Neural cell (in vitro differentiated cells): ENCODE measurements around the gene TEX22. TPM values are rescaled to one million over a fixed set of nuclear protein-coding genes. Genes with fewer than 3 reads are reported as not detected.

Experiments
- H2AFZ ChIP-seq: fragments of 200-600, 300-800 bp; sonication (generic), shearing (Covaris generic); 2 replicates; pipeline ENCODE4 v1.6.0; 2014; ENCODE audit warnings: low read depth, mild to moderate bottlenecking, antibody characterized with exemption, low read length, moderate library complexity
- H3F3A ChIP-seq: fragments of 200-600 bp; shearing (Covaris generic); 2 replicates; pipeline ENCODE4 v1.6.1; 2016; ENCODE audit warnings: mild to moderate bottlenecking, moderate library complexity, mixed read lengths, antibody characterized with exemption, low read length; ENCODE audit not compliant: insufficient read depth, poor library complexity, severe bottlenecking
- H3K27ac ChIP-seq: fragments of 200-600, 300-800 bp; sonication (generic), shearing (Covaris generic); 2 replicates; pipeline ENCODE4 v1.5.1; 2014; ENCODE audit warnings: mild to moderate bottlenecking, low read length, moderate library complexity
- H3K27me3 ChIP-seq: fragments of 300-800, 200-600 bp; sonication (generic), shearing (Covaris generic); 2 replicates; pipeline ENCODE4 v1.6.0; 2014; ENCODE audit warnings: mild to moderate bottlenecking, low read depth, low read length, moderate library complexity; ENCODE audit not compliant: insufficient read depth
- H3K36me3 ChIP-seq: fragments of 300-800, 200-600 bp; sonication (generic), shearing (Covaris generic); 2 replicates; pipeline ENCODE4 v1.5.1; 2014; ENCODE audit warnings: mild to moderate bottlenecking, antibody characterized with exemption, low read length, moderate library complexity; ENCODE audit not compliant: insufficient read depth
- H3K4me2 ChIP-seq: fragments of 300-800, 200-600 bp; sonication (generic), shearing (Covaris generic); 2 replicates; pipeline ENCODE4 v1.6.0; 2014; ENCODE audit warnings: mild to moderate bottlenecking, low read length
- H3K4me3 ChIP-seq: fragments of 300-800, 200-600 bp; sonication (generic), shearing (Covaris generic); 2 replicates; pipeline ENCODE4 v1.5.1; 2014; ENCODE audit warnings: mild to moderate bottlenecking, low read length, moderate library complexity
- H3K79me2 ChIP-seq: fragments of 200-600 bp; shearing (Covaris generic); replicated peaks from 2 replicates; pipeline ENCODE4 v1.6.0; 2014; ENCODE audit warnings: mild to moderate bottlenecking, low read length, moderate library complexity; ENCODE audit not compliant: insufficient read depth
- H3K9ac ChIP-seq: fragments of 300-800, 200-600 bp; sonication (generic), shearing (Covaris generic); 2 replicates; pipeline ENCODE4 v1.6.1; 2016; ENCODE audit warnings: mild to moderate bottlenecking, low read length, mixed read lengths
- H3K9me2 ChIP-seq: fragments of 200-600 bp; shearing (Covaris generic); 2 replicates; pipeline ENCODE4 v1.6.1; 2016; ENCODE audit warnings: mild to moderate bottlenecking, low read length, mixed read lengths; ENCODE audit not compliant: insufficient read depth
- H3K9me3 ChIP-seq: fragments of 200-600, 300-800 bp; sonication (generic), shearing (Covaris generic); 2 replicates; pipeline ENCODE4 v1.6.1; 2016; ENCODE audit warnings: mild to moderate bottlenecking, mixed run types, low read length, moderate library complexity, mixed read lengths
- H4K20me1 ChIP-seq: fragments of 200-600 bp; shearing (Covaris generic); 2 replicates; pipeline ENCODE4 v1.6.1; 2016; ENCODE audit warnings: mild to moderate bottlenecking, mixed run types; ENCODE audit not compliant: insufficient read depth
- CTCF ChIP-seq: fragments of 450-650 bp; IDR thresholded peaks from 2 replicates; pipeline ENCODE4 v1.5.1; 2014; ENCODE audit warnings: antibody characterized with exemption, mild to moderate bottlenecking, moderate library complexity; ENCODE audit not compliant: poor library complexity, severe bottlenecking
- EP300 ChIP-seq: fragments of 450-650 bp; conservative IDR thresholded peaks from 2 replicates; pipeline ENCODE4 v1.6.1; 2014; ENCODE audit warnings: antibody characterized with exemption, mild to moderate bottlenecking, moderate library complexity; ENCODE audit not compliant: poor library complexity, severe bottlenecking
- EZH2 ChIP-seq: fragments of 200-600, 300-800 bp; shearing (Covaris generic), sonication (generic); IDR thresholded peaks from 2 replicates; pipeline ENCODE4 v1.6.1; 2014; ENCODE audit warnings: antibody characterized with exemption, low read length, borderline replicate concordance, mild to moderate bottlenecking; ENCODE audit not compliant: insufficient read depth, poor library complexity, severe bottlenecking
- MXI1 ChIP-seq: fragments of 450-650 bp; conservative IDR thresholded peaks from 2 replicates; pipeline ENCODE4 v1.6.1; 2014; ENCODE audit warnings: antibody characterized with exemption, mild to moderate bottlenecking; ENCODE audit not compliant: poor library complexity, severe bottlenecking
- POLR2AphosphoS5 ChIP-seq: IDR thresholded peaks from 2 replicates; pipeline ENCODE4 v1.6.1; 2012
- RAD21 ChIP-seq: fragments of 450-650 bp; conservative IDR thresholded peaks from 2 replicates; pipeline ENCODE4 v1.6.1; 2014; ENCODE audit warnings: antibody characterized with exemption, mild to moderate bottlenecking, moderate library complexity
- REST ChIP-seq: IDR thresholded peaks from 2 replicates; pipeline ENCODE4 v1.6.1; 2012; ENCODE audit warnings: borderline replicate concordance
- SMC3 ChIP-seq: fragments of 450-650 bp; conservative IDR thresholded peaks from 2 replicates; pipeline ENCODE4 v1.6.1; 2014; ENCODE audit warnings: antibody characterized with exemption, mild to moderate bottlenecking, moderate library complexity; ENCODE audit not compliant: poor library complexity
- TAF1 ChIP-seq: IDR thresholded peaks from 2 replicates; pipeline ENCODE4 v1.6.1; 2012; ENCODE audit warnings: low read depth
- polyA plus RNA-seq: library from polyadenylated mRNA; depleted of rRNA; stranded (reverse); fragments of >200 nt; gene quantifications from 2 replicates; pipeline ENCODE4 v1.2.3, GENCODE V29; 2014

Gene TEX22
- polyA plus RNA-seq, 1 donor from 2014 or later, result 0.22 TPM

DNA sequence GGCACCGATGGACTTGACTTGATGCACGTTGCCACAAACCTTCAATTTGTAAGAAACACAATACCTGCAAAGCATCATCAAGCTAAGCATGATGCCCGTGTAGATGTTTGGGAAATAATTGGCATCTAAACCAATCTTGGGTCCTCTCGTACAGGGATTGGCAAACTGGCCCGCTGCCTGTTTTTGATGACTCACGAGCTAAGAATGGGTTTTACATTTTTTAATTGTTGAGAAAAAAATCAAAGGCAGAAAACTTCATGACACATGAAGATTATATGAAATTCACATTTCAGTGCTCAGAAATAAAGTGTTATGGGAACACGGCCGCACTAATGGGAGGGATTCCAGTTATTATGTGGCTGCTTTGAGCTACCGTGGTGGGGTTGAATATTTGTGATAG lies 32.2 kb downstream of the TEX22 start:
- Histone ChIP-seq H3K9ac (no peak overlapping the region), H4K20me1 (no peaks in the 10 kb centered on the region), H3K4me2 (no peak overlapping the region), H3K79me2 (peaks cover 38% of the 10 kb centered on the region), H3K4me3 (no peak overlapping the region), H3K9me3 (no peaks in the 10 kb centered on the region), H3F3A (no peaks in the 10 kb centered on the region), H2AFZ (no peak overlapping the region), H3K9me2 (no peaks in the 10 kb centered on the region), H3K27me3 (no peaks in the 10 kb centered on the region), H3K27ac (no peak overlapping the region), H3K36me3 (no peaks in the 10 kb centered on the region)
- TF ChIP-seq SMC3, result no peak
- TF ChIP-seq EZH2, result no peak
- no peak for TF ChIP-seq RAD21
- no peak for TF ChIP-seq REST
- TF ChIP-seq MXI1, result no peak
- TF ChIP-seq POLR2AphosphoS5, result no peak
- TF ChIP-seq CTCF, result no peak
- TF ChIP-seq TAF1, result no peak
- TF ChIP-seq EP300, result no peak

DNA sequence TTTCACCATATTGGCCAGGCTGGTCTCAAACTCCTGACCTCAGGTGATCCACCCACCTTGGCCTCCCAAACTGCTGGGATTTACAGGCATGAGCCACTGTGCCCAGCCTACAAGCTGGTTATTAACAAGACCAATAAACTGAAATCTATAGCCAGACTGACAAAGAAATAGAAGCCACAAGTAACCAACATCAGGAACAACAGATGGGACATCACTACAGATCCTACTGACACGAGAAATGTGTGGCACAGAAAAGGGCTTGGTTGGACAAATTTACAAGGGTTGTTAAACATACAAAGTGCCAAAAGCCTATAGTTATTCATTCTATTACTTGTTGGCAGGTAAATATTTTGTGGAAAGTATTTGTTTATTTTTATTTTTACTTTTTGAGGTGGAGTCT lies 32.9 kb downstream of the TEX22 start:
- Histone ChIP-seq H3K9ac (no peak overlapping the region), H3K27ac (no peak overlapping the region), H3K4me3 (no peak overlapping the region), H3K27me3 (no peaks in the 10 kb centered on the region), H2AFZ (no peak overlapping the region), H3K36me3 (no peaks in the 10 kb centered on the region), H4K20me1 (no peaks in the 10 kb centered on the region), H3K9me3 (no peaks in the 10 kb centered on the region), H3F3A (no peaks in the 10 kb centered on the region), H3K9me2 (no peaks in the 10 kb centered on the region), H3K4me2 (no peak overlapping the region), H3K79me2 (peaks cover 44% of the 10 kb centered on the region)
- TF ChIP-seq TAF1, result no peak
- TF ChIP-seq EZH2, result no peak
- no peak for TF ChIP-seq EP300
- no peak for TF ChIP-seq POLR2AphosphoS5
- TF ChIP-seq MXI1, result no peak
- TF ChIP-seq RAD21, result no peak
- no peak for TF ChIP-seq SMC3
- TF ChIP-seq CTCF, result no peak
- no peak for TF ChIP-seq REST
